HG02763 (cell line): ENCODE measurements around the gene ITCH.
"Not testable (repeated sequence)": the region's sequence is repeated elsewhere in the genome, so short reads cannot be mapped to it uniquely, and the experiment has no call there.

Experiments
- ATAC-seq: cut with Tn5 transposase; IDR thresholded peaks from one replicate; pipeline ENCODE4 v1.9.1; 2021; ENCODE audit warnings: mild to moderate bottlenecking, moderate library complexity; ENCODE audit not compliant: unreplicated experiment

The ITCH gene

GRCh38 chr20:34497596-34497995 lies 134.5 kb downstream of the ITCH start:
- ATAC-seq: not testable (repeated sequence)

- ATAC-seq: no peak
Observed at GRCh38 chr20:34500823-34501222, 137.8 kb downstream of the ITCH start.

GRCh38 chr20:34506480-34506879 lies 143.4 kb downstream of the ITCH start:
- no peak for ATAC-seq

- ATAC-seq: no peak
Observed at GRCh38 chr20:34507702-34508413, 144.8 kb downstream of the ITCH start.

- no peak for ATAC-seq
Observed at GRCh38 chr20:34510575-34510974, 147.5 kb downstream of the ITCH start.

GRCh38 chr20:34511891-34512265 lies 148.8 kb downstream of the ITCH start:
- ATAC-seq: no peak

GRCh38 chr20:34512266-34512954 lies 149.3 kb downstream of the ITCH start:
- ATAC-seq: no peak

GRCh38 chr20:34512955-34513419 lies 149.9 kb downstream of the ITCH start:
- no peak for ATAC-seq

- not testable (repeated sequence) for ATAC-seq
Observed at GRCh38 chr20:34514034-34514433, 151.0 kb downstream of the ITCH start.

GRCh38 chr20:34514897-34515483 lies 151.9 kb downstream of the ITCH start:
- no peak for ATAC-seq

- ATAC-seq: peak; percentile 44
Observed at GRCh38 chr20:34515484-34516246, 152.6 kb downstream of the ITCH start.

GRCh38 chr20:34516247-34517113 lies 153.4 kb downstream of the ITCH start, which contains the start of gene DYNLRB1:
Gene DYNLRB1, plus strand, starts transcription at chr20:34516422. Its CDS starts 37 bp downstream, at chr20:34516459.
- ATAC-seq: peak; percentile 64

- no peak for ATAC-seq
Observed at GRCh38 chr20:34517114-34517505, 154.0 kb downstream of the ITCH start.

GRCh38 chr20:34518863-34519262 lies 155.8 kb downstream of the ITCH start:
- not testable (repeated sequence) for ATAC-seq

GRCh38 chr20:34519841-34520240 lies 156.8 kb downstream of the ITCH start:
- ATAC-seq: not testable (repeated sequence)

- ATAC-seq: no peak
Observed at GRCh38 chr20:34522969-34523871, 160.1 kb downstream of the ITCH start.

GRCh38 chr20:34524426-34524825 lies 161.4 kb downstream of the ITCH start:
- ATAC-seq: no peak

- ATAC-seq: no peak
Observed at GRCh38 chr20:34525342-34525708, 162.3 kb downstream of the ITCH start.

GRCh38 chr20:34525709-34526416 lies 162.8 kb downstream of the ITCH start:
- ATAC-seq: no peak
